Naive thymus-derived CD4-positive, alpha-beta T cell (primary cell): ENCODE data around the gene AKT1S1. TPM values are rescaled to one million over a fixed set of nuclear protein-coding genes. Genes with fewer than 3 reads are reported as not detected.
A peak's percentile ranks its signal among the peaks of the same experiment; 100 is the strongest.

Source experiments
- ATAC-seq: fragments of 150-1000 bp; cut with Tn5 transposase; 2 replicates; pipeline ENCODE4 v1.10.0; 2021; ENCODE audit warnings: mild to moderate bottlenecking, moderate library complexity
- CTCF ChIA-PET: fragments of 350-600 bp; sonication (Branson Sonifier 250); formaldehyde crosslinking; loops from one replicate; lab custom pipeline; 2021; ENCODE audit warnings: antibody characterized with exemption; lab: Charles Lee
- POLR2A ChIA-PET: fragments of 350-600 bp; sonication (Branson Sonifier 250); formaldehyde crosslinking; loops from one replicate; lab custom pipeline; 2021; ENCODE audit warnings: antibody characterized with exemption, inconsistent platforms; lab: Charles Lee
- DNase-seq, 9 donors: peaks; one replicate each; pipeline versions ENCODE4 v3.0.0 to v3.0.0-alpha.2; 2020 to 2022; ENCODE audit warnings: mixed read lengths in 1 of 9
- H3K27ac ChIP-seq: one replicate; pipeline ENCODE4 v1.7.0; 2013; ENCODE audit warnings: mild to moderate bottlenecking, low read depth, low read length, moderate library complexity
- H3K27me3 ChIP-seq, 2 donors: one replicate each; pipeline ENCODE4 v1.7.0; 2013; ENCODE audit warnings: low read length in 2 of 2, mild to moderate bottlenecking in 2 of 2, moderate library complexity in 2 of 2; ENCODE audit not compliant: control insufficient read depth in 2 of 2, insufficient read depth in 2 of 2
- H3K36me3 ChIP-seq, 3 experiments: 1 replicate in 2 of 3; 2 replicates in 1 of 3; pipeline ENCODE4 v1.7.0; 2013; ENCODE audit warnings: low read length in 3 of 3, mild to moderate bottlenecking in 3 of 3, moderate library complexity in 1 of 3; ENCODE audit not compliant: insufficient read depth in 3 of 3, control insufficient read depth in 2 of 3
- H3K4me1 ChIP-seq, 2 donors: one replicate each; pipeline ENCODE4 v1.7.0; 2013; ENCODE audit warnings: low read length in 2 of 2, mild to moderate bottlenecking in 2 of 2, moderate library complexity in 1 of 2; ENCODE audit not compliant: control insufficient read depth in 2 of 2, insufficient read depth in 2 of 2
- H3K4me3 ChIP-seq: 2 replicates; pipeline ENCODE4 v1.7.0; 2013; ENCODE audit warnings: mild to moderate bottlenecking, low read length
- H3K9me3 ChIP-seq, 3 experiments: 1 replicate in 2 of 3; 2 replicates in 1 of 3; pipeline ENCODE4 v1.7.0; 2013; ENCODE audit warnings: low read length in 3 of 3; ENCODE audit not compliant: control insufficient read depth in 2 of 3
- H3K27ac Mint-ChIP-seq, 9 donors: one replicate each; pipeline ENCODE4 v1.8.0; 2020 to 2022; ENCODE audit warnings: mixed read lengths in 9 of 9, mild to moderate bottlenecking in 8 of 9, moderate library complexity in 5 of 9, inconsistent platforms in 2 of 9
- H3K27me3 Mint-ChIP-seq, 5 donors: one replicate each; pipeline ENCODE4 v1.8.0; 2021 to 2022; ENCODE audit warnings: mixed read lengths in 5 of 5, mild to moderate bottlenecking in 1 of 5
- H3K36me3 Mint-ChIP-seq, 5 donors: one replicate each; pipeline ENCODE4 v1.8.0; 2020 to 2022; ENCODE audit warnings: mixed read lengths in 5 of 5, mild to moderate bottlenecking in 3 of 5, inconsistent platforms in 1 of 5
- H3K4me1 Mint-ChIP-seq, 7 donors: one replicate each; pipeline ENCODE4 v1.8.0; 2020 to 2022; ENCODE audit warnings: mixed read lengths in 7 of 7, mild to moderate bottlenecking in 3 of 7, inconsistent platforms in 1 of 7
- H3K4me3 Mint-ChIP-seq, 10 donors: one replicate each; pipeline ENCODE4 v1.8.0; 2020 to 2022; ENCODE audit warnings: mild to moderate bottlenecking in 10 of 10, mixed read lengths in 10 of 10, moderate library complexity in 6 of 10, inconsistent platforms in 2 of 10
- H3K9me3 Mint-ChIP-seq, 11 donors: one replicate each; pipeline ENCODE4 v1.8.0; 2020 to 2022; ENCODE audit warnings: mixed read lengths in 11 of 11, mild to moderate bottlenecking in 4 of 11, inconsistent platforms in 1 of 11, moderate library complexity in 1 of 11
- intact Hi-C, 2 donors: fragments of 100-400 bp; cut with micrococcal nuclease; formaldehyde crosslinking; loops; one replicate each; pipeline ENCODE4 v1.15.1; 2023
- polyA plus RNA-seq, 2 donors: library from polyadenylated mRNA; unstranded; fragments of 300-500 nt; fragmentation: Illumina TruSeq; gene quantifications; one replicate each; pipeline ENCODE4 v1.2.3, GENCODE V29; 2021
- total RNA-seq, 6 experiments: library from RNA in 5 of 6; stranded (reverse) in 5 of 6; gene quantifications; 1 replicate in 5 of 6; 2 replicates in 1 of 6; pipeline ENCODE4 v1.2.3 and lab custom pipeline; 2021 to 2026

AKT1S1 gene
- total and polyA plus RNA-seq, 7 experiments from 2014 or later, result 4.7 to 25.7 (median 17.3) TPM

GRCh38 chr19:49862391-49863253, 14.5 kb downstream of the AKT1S1 start:
- no peak for DNase-seq
- Mint-ChIP-seq H3K27me3 (no peaks in the 10 kb centered on the region), H3K4me3 (no peak overlapping the region), H3K9me3 (peaks cover 0 to under 1% (median 0%) of the 10 kb centered on the region in 11 donors), H3K4me1 (peaks cover 20 to 42% (median 27%) of the 10 kb centered on the region in 7 donors), H3K27ac (peak overlapping the region in 2 of 9 donors; percentile 54), H3K36me3 (peaks cover 0 to 24% (median 4%) of the 10 kb centered on the region in 5 donors)
- H3K27me3 ChIP-seq, result no peaks in the 10 kb centered on the region
- peaks cover 11 to 12% of the 10 kb centered on the region in 2 donors for H3K4me1 ChIP-seq
- no peak for ATAC-seq
- CTCF ChIA-PET, result interaction anchor here (0.8 kb wide), 1 partner anchor 1414 kb away, joined by 3 read pairs; no protein-coding TSS in a partner anchor
- no peak overlapping the region for H3K4me3 ChIP-seq
- H3K27ac ChIP-seq, result no peak overlapping the region
- no peaks in the 10 kb centered on the region for H3K9me3 ChIP-seq
- POLR2A ChIA-PET, result interaction anchor here (1.6 to 3.4 kb wide), 2 partner anchors 12 to 14 kb away, joined by 6 to 18 read pairs; partner anchors contain the start of genes AKT1S1, PTOV1 and TBC1D17
- intact Hi-C loops, result loop anchor here (10.0 kb wide), 2 partner anchors 122 to 528 kb away; partner anchors contain the start of gene CD37 (in 1 of the 2)
- peaks cover 0 to 69% (median under 1%) of the 10 kb centered on the region in 3 experiments for H3K36me3 ChIP-seq

GRCh38 chr19:49861541-49862378, 15.4 kb downstream of the AKT1S1 start:
- Histone ChIP-seq H3K4me3 (no peak overlapping the region), H3K4me1 (peaks cover 11% of the 10 kb centered on the region in 2 donors), H3K9me3 (no peaks in the 10 kb centered on the region), H3K36me3 (peaks cover 0 to 78% (median 3%) of the 10 kb centered on the region in 3 experiments), H3K27me3 (no peaks in the 10 kb centered on the region), H3K27ac (no peak overlapping the region)
- no peak for DNase-seq
- ATAC-seq, result no peak
- H3K9me3 Mint-ChIP-seq, result no peaks in the 10 kb centered on the region
- H3K36me3 Mint-ChIP-seq, result peaks cover 0 to 21% (median 4%) of the 10 kb centered on the region in 5 donors
- peak overlapping the region in 1 of 10 donors; percentile 38 for H3K4me3 Mint-ChIP-seq
- no peak overlapping the region for H3K27ac Mint-ChIP-seq
- intact Hi-C loops, result loop anchor here (10.0 kb wide), 2 partner anchors 123 to 527 kb away; partner anchors contain the start of gene CD37 (in 1 of the 2)
- CTCF ChIA-PET, result no interaction called here
- peaks cover 18 to 34% (median 23%) of the 10 kb centered on the region in 7 donors for H3K4me1 Mint-ChIP-seq
- no peaks in the 10 kb centered on the region for H3K27me3 Mint-ChIP-seq
- POLR2A ChIA-PET, result interaction anchor here (1.2 to 1.8 kb wide), 2 partner anchors 8 to 11 kb away, joined by 3 to 5 read pairs; partner anchors contain the start of gene PTOV1

- Mint-ChIP-seq H3K4me3 (no peak overlapping the region), H3K9me3 (no peaks in the 10 kb centered on the region), H3K36me3 (peaks cover 0 to 18% (median 4%) of the 10 kb centered on the region in 5 donors), H3K4me1 (peaks cover 12 to 27% (median 20%) of the 10 kb centered on the region in 7 donors), H3K27ac (peak overlapping the region in 1 of 9 donors; percentile 18), H3K27me3 (no peaks in the 10 kb centered on the region)
- Histone ChIP-seq H3K4me1 (peaks cover 5% of the 10 kb centered on the region in 2 donors), H3K4me3 (no peak overlapping the region), H3K36me3 (peaks cover 0 to 84% (median 3%) of the 10 kb centered on the region in 3 experiments), H3K9me3 (no peaks in the 10 kb centered on the region), H3K27ac (no peak overlapping the region), H3K27me3 (no peaks in the 10 kb centered on the region)
- POLR2A ChIA-PET, result interaction anchor here (0.8 to 1.8 kb wide), 4 partner anchors 8 to 265 kb away, joined by 3 to 5 read pairs (median 4); partner anchors contain the start of gene PTOV1
- ATAC-seq (no peak), DNase-seq (no peak)
- intact Hi-C loops, result loop anchor here (10.0 kb wide), 2 partner anchors 124 to 526 kb away; partner anchors contain the start of gene CD37 (in 1 of the 2)
- CTCF ChIA-PET, result no interaction called here
Observed at GRCh38 chr19:49861107-49861506, 16.0 kb downstream of the AKT1S1 start.

- no peak overlapping the region for H3K27ac ChIP-seq
- no peaks in the 10 kb centered on the region for H3K27me3 ChIP-seq
- Mint-ChIP-seq H3K9me3 (peaks cover 0 to under 1% (median 0%) of the 10 kb centered on the region in 11 donors), H3K4me3 (peak overlapping the region in 1 of 10 donors; percentile 12), H3K27me3 (no peaks in the 10 kb centered on the region), H3K27ac (peak overlapping the region in 2 of 9 donors; percentile 18 to 59), H3K4me1 (peaks cover 6 to 21% (median 14%) of the 10 kb centered on the region in 7 donors), H3K36me3 (peaks cover 0 to 19% (median 4%) of the 10 kb centered on the region in 5 donors)
- no peak overlapping the region for H3K4me3 ChIP-seq
- peaks cover 0 to 4% of the 10 kb centered on the region in 2 donors for H3K4me1 ChIP-seq
- ATAC-seq (peak; percentile 5), DNase-seq (no peak)
- ChIA-PET POLR2A (interaction anchor here (0.8 to 1.8 kb wide), 4 partner anchors 9 to 265 kb away, joined by 3 to 5 read pairs (median 4); partner anchors contain the start of gene PTOV1), CTCF (no interaction called here)
- H3K36me3 ChIP-seq, result peaks cover 0 to 90% (median 3%) of the 10 kb centered on the region in 3 experiments
- intact Hi-C loops, result loop anchor here (10.0 kb wide), 2 partner anchors 124 to 526 kb away; partner anchors contain the start of gene CD37 (in 1 of the 2)
- no peaks in the 10 kb centered on the region for H3K9me3 ChIP-seq
Observed at GRCh38 chr19:49860336-49861102, 16.6 kb downstream of the AKT1S1 start.

GRCh38 chr19:49859682-49860335, 17.3 kb downstream of the AKT1S1 start:
- POLR2A ChIA-PET, result interaction anchor here (0.8 to 1.7 kb wide), 5 partner anchors 8 to 264 kb away, joined by 4 to 5 read pairs (median 4); partner anchors contain the start of genes PNKP and PTOV1
- H3K9me3 ChIP-seq, result no peaks in the 10 kb centered on the region
- peaks cover 0 to 94% (median 3%) of the 10 kb centered on the region in 3 experiments for H3K36me3 ChIP-seq
- no peaks in the 10 kb centered on the region for H3K27me3 ChIP-seq
- Mint-ChIP-seq H3K27ac (no peak overlapping the region), H3K36me3 (peaks cover 0 to 21% (median 4%) of the 10 kb centered on the region in 5 donors), H3K4me3 (no peak overlapping the region), H3K9me3 (peaks cover 0 to 1% (median 0%) of the 10 kb centered on the region in 11 donors), H3K27me3 (no peaks in the 10 kb centered on the region), H3K4me1 (peaks cover 0 to 15% (median 7%) of the 10 kb centered on the region in 7 donors)
- H3K4me1 ChIP-seq, result no peaks in the 10 kb centered on the region
- ATAC-seq (peak; percentile 6), DNase-seq (no peak)
- intact Hi-C loops, result loop anchor here (10.0 kb wide), 2 partner anchors 125 to 525 kb away; partner anchors contain the start of gene CD37 (in 1 of the 2)
- H3K4me3 ChIP-seq, result no peak overlapping the region
- CTCF ChIA-PET, result interaction anchor here (0.7 kb wide), 1 partner anchor 88 kb away, joined by 6 read pairs; no protein-coding TSS in a partner anchor
- H3K27ac ChIP-seq, result no peak overlapping the region
